ENCODE results near the gene OIT3. TPM values are rescaled to one million over a fixed set of nuclear protein-coding genes. Genes with fewer than 3 reads are reported as not detected.

Gene OIT3
- polyA plus RNA-seq, 1 donor, result 10.3 TPM

- DNase-seq, result no peak
These were observed 59.2 kb downstream of the OIT3 start for GRCh38 chr10:72952642-72953158.

GRCh38 chr10:72953687-72954086 is 60.1 kb downstream of the OIT3 start:
- DNase-seq, result no peak

DNA sequence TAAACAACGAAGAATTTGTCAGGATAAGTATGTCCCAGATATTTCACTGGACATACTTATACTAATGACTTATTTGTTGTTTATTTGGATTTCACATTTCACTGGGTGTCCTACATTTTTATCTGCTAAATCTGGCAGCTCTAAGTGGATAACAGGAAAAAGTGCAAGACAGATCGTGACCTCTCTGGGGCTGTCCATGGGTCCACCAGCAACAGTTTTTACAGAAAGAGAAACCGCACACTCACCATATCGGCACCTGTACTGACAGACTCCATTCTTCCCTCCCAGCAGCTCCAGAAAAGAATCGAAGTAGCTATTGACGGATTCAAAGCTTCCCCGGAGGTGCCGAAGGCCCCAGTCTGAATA is 60.7 kb downstream of the OIT3 start:
- DNase-seq, result no peak

DNA sequence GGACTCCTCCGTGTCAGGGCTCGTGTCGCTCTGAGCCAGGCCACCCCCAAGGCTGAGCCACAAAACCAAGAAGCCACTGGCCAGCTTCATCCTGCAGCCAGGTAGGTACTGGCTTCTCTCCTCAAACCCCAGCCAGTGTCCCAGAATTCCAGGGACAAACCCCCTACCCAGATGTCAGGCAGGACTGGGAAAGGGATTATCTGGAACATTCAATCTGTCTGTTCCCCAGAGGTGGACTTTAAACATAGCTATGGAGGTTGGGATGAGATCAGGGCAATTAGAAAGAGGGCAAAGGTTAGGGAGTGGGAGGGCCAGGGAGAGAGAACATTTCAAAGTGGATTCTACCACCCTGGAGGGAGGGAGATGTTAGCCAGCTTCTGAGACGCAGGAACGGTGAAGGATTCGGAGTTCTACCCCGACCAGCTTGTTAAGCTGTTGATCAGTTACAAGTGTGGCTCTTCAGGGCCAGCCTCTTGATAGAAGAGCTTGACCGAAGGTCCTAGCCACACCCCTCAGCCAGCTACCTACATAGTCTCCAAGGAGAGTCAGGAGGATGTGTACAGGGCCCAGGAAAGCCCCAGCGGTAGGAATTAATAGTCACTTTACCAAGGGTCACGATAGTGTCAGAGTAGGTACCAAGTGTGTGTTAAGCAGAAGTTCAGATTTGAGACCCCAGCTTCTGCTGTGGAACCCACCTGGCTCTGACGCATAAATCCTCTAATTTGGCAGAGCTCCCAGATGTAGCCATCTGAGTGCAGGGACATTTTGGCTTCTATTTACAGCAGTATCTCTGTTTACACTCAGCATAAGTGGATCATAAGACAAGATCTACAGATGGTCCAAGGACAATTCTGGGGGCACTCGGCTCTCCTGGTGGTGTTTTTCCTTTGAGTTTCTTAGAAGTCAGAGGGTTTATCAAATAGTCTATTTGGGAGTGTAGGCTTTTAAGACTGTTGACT is 61.3 kb downstream of the OIT3 start, which contains the start of gene PLA2G12B:
Gene PLA2G12B (minus strand): TSS at position 211 of the 959 bp plus-strand sequence. CDS start 121 bp downstream, at position 90.
- DNase-seq, result no peak

DNA sequence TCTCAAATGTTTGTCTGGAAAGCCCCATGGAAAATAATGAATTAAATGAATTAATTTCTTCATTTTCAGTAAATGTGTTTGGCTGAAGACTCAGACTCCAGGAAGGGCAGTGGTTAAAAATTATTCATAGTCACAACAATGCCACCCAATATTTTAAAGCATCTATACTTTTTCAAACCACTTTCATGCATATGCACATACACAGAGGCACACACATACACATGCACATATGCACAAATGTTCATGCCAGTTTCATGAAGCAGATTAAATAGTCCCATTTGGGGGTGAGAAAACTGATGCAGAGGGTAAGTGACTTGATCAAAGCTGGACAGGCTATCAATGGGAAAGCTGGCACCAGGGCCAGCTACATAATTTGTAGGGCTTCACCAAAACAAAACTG is 62.5 kb downstream of the OIT3 start:
- DNase-seq, result no peak

DNA sequence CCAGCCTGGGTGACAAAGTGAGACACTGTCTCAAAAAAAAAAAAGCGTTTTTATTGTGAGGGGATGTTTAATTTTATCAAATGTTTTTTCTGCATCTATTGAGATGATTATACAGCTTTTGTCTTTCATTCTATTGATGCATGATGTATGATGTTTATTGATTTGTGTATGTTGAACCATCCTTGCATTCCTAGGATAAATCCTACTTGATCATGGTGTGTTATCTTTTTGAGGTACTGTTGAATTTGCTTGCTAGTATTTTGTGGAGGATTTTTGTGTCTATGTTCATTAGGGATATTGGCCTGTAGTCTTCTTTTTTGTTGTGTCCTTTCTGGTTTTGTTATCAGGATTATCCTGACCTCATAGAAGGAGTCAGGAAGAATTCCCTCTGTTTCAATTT is 83.3 kb downstream of the OIT3 start:
- no peak for DNase-seq

- no peak for DNase-seq
These were observed 86.2 kb downstream of the OIT3 start for GRCh38 chr10:72979709-72980108.

DNA sequence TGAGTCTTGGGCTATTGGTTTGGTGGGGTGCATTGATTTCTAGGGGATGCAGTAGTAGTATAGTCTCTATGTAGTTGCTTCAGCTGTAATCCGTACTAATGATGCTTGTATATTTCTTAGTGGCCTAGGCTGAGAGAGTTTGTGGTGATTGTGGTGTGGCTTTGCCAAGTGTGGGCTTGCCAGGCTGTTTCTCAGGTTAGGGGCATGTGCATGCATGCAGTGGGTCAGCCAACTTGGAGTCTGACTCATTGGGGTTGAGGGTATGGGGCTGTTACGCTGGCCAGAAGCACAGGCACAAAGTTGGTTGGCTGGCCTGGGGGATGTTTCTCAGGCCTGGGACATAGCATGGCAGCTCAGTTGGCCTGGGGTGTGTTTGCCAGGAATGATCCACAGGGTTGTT is 86.8 kb downstream of the OIT3 start:
- DNase-seq, result no peak

GRCh38 chr10:72981028-72981881 is 87.7 kb downstream of the OIT3 start:
- DNase-seq, result no peak

GRCh38 chr10:72981882-72982529 is 88.5 kb downstream of the OIT3 start:
- no peak for DNase-seq

Other genes starting within 250 kb of the OIT3 start
- gene MCU, start 201.6 kb upstream of the OIT3 start, polyA plus RNA-seq (ENCODE audit: insufficient read length), result 121 TPM
- gene PLA2G12B, start 61.1 kb downstream of the OIT3 start, polyA plus RNA-seq (ENCODE audit: insufficient read length), result 0.17 TPM
- 39.0 TPM for gene P4HA1, start 203.1 kb downstream of the OIT3 start, polyA plus RNA-seq (ENCODE audit: insufficient read length)
- gene NUDT13, start 216.7 kb downstream of the OIT3 start, polyA plus RNA-seq (ENCODE audit: insufficient read length), result 4.4 TPM